HG02642 (cell line): ENCODE results near the gene SORBS2.

Source experiments
- ATAC-seq: cut with Tn5 transposase; IDR thresholded peaks from one replicate; pipeline ENCODE4 v1.9.1; 2021; ENCODE audit warnings: mild to moderate bottlenecking; ENCODE audit not compliant: unreplicated experiment, poor library complexity

Gene SORBS2

GRCh38 chr4:185805979-185806378 lies 6.0 kb downstream of the SORBS2 start:
- no peak for ATAC-seq

- ATAC-seq: no peak
Measured at GRCh38 chr4:185805262-185805802, 6.7 kb downstream of the SORBS2 start.

- no peak for ATAC-seq
Measured at GRCh38 chr4:185803022-185803421, 9.0 kb downstream of the SORBS2 start.

- no peak for ATAC-seq
Measured at GRCh38 chr4:185801471-185801870, 10.5 kb downstream of the SORBS2 start.

- ATAC-seq: no peak
Measured at GRCh38 chr4:185800266-185800945, 11.6 kb downstream of the SORBS2 start.

- ATAC-seq: no peak
Measured at GRCh38 chr4:185799442-185799841, 12.6 kb downstream of the SORBS2 start.

GRCh38 chr4:185797596-185798338 lies 14.2 kb downstream of the SORBS2 start:
- ATAC-seq: no peak

GRCh38 chr4:185797018-185797417 lies 15.0 kb downstream of the SORBS2 start:
- ATAC-seq: no peak

- ATAC-seq: no peak
Measured at GRCh38 chr4:185796176-185796575, 15.8 kb downstream of the SORBS2 start.

GRCh38 chr4:185794637-185795036 lies 17.4 kb downstream of the SORBS2 start:
- ATAC-seq: no peak

- ATAC-seq: no peak
Measured at GRCh38 chr4:185793716-185794115, 18.3 kb downstream of the SORBS2 start.

GRCh38 chr4:185793116-185793485 lies 18.9 kb downstream of the SORBS2 start:
- ATAC-seq: no peak

GRCh38 chr4:185792384-185793115 lies 19.4 kb downstream of the SORBS2 start:
- no peak for ATAC-seq

- no peak for ATAC-seq
Measured at GRCh38 chr4:185787926-185788679, 23.9 kb downstream of the SORBS2 start.

GRCh38 chr4:185786422-185786821 lies 25.6 kb downstream of the SORBS2 start:
- no peak for ATAC-seq

- ATAC-seq: no peak
Measured at GRCh38 chr4:185783574-185783973, 28.4 kb downstream of the SORBS2 start.

- no peak for ATAC-seq
Measured at GRCh38 chr4:185782523-185782922, 29.5 kb downstream of the SORBS2 start.

- ATAC-seq: no peak
Measured at GRCh38 chr4:185781555-185782215, 30.3 kb downstream of the SORBS2 start.

GRCh38 chr4:185780472-185780871 lies 31.5 kb downstream of the SORBS2 start:
- ATAC-seq: no peak

GRCh38 chr4:185779517-185779916 lies 32.5 kb downstream of the SORBS2 start:
- no peak for ATAC-seq
